Suprapubic skin (tissue), 3 donors: ENCODE data around the gene SRSF6.

Experiments
- CTCF ChIP-seq, 2 donors: fragments of 200-600 bp in 1 of 2; fragments of 450-650 bp in 1 of 2; sonication (generic) in 1 of 2; IDR thresholded peaks; one replicate each; pipeline ENCODE4 v1.5.1; 2016 to 2019; ENCODE audit warnings: antibody characterized with exemption in 2 of 2, mild to moderate bottlenecking in 1 of 2, moderate library complexity in 1 of 2
- POLR2A ChIP-seq, 2 donors: fragments of 450-650 bp; IDR thresholded peaks; one replicate each; pipeline ENCODE4 v1.6.1; 2017; ENCODE audit warnings: antibody characterized with exemption in 2 of 2, mild to moderate bottlenecking in 2 of 2, moderate library complexity in 2 of 2

- no peak for TF ChIP-seq CTCF (IDR thresholded peaks at IDR 0.05)
- TF ChIP-seq POLR2A (IDR thresholded peaks at IDR 0.05) = no peak
Measured at GRCh38 chr20:43416591-43417228, 41.0 kb upstream of the SRSF6 start.
